Aorta (tissue), 5 donors: Measurements from ENCODE around the gene ZBTB7C. TPM values are rescaled to one million over a fixed set of nuclear protein-coding genes. Genes with fewer than 3 reads are reported as not detected.
A peak's percentile ranks its signal among the peaks of the same experiment; 100 is the strongest.

Experiments
- ATAC-seq: fragments of 200-7000 bp; cut with Tn5 transposase; one replicate; pipeline ENCODE4 v1.9.1; 2022; ENCODE audit warnings: moderate library complexity; ENCODE audit not compliant: low FRiP score
- DNase-seq, 2 donors: peaks; one replicate each; pipeline ENCODE4 v3.0.0-alpha.2; 2020
- H3K27ac ChIP-seq, 2 donors: one replicate each; pipeline ENCODE4 v1.5.1; 2013; ENCODE audit warnings: low read length in 2 of 2, mild to moderate bottlenecking in 2 of 2, moderate library complexity in 2 of 2, control low read depth in 1 of 2, inconsistent platforms in 1 of 2, low read depth in 1 of 2
- H3K27me3 ChIP-seq, 2 donors: one replicate each; pipeline ENCODE4 v1.6.1; 2013; ENCODE audit warnings: control low read depth in 1 of 2, low read length in 1 of 2, mild to moderate bottlenecking in 1 of 2, moderate library complexity in 1 of 2; ENCODE audit not compliant: insufficient read depth in 2 of 2, control insufficient read depth in 1 of 2
- H3K36me3 ChIP-seq, 2 donors: one replicate each; pipeline ENCODE4 v1.6.1; 2013; ENCODE audit warnings: control low read depth in 1 of 2, low read length in 1 of 2, mild to moderate bottlenecking in 1 of 2; ENCODE audit not compliant: insufficient read depth in 2 of 2, control insufficient read depth in 1 of 2
- H3K4me1 ChIP-seq, 2 donors: one replicate each; pipeline ENCODE4 v1.6.1; 2013; ENCODE audit warnings: low read length in 2 of 2, control low read depth in 1 of 2, mild to moderate bottlenecking in 1 of 2, moderate library complexity in 1 of 2; ENCODE audit not compliant: insufficient read depth in 2 of 2, control insufficient read depth in 1 of 2
- H3K4me3 ChIP-seq, 2 donors: one replicate each; pipeline ENCODE4 v1.5.1; 2013; ENCODE audit warnings: low read length in 2 of 2, control low read depth in 1 of 2, mild to moderate bottlenecking in 1 of 2
- H3K9me3 ChIP-seq: one replicate; pipeline ENCODE4 v1.6.1; 2013; ENCODE audit warnings: mild to moderate bottlenecking, low read length; ENCODE audit not compliant: control insufficient read depth
- WGBS, 2 donors: extraction: QIAGEN DNeasy Blood & Tissue Kit; methylation state at CpG; one replicate each; pipeline ENCODE4 v1.1.7; 2013; 5-methylcytosine and 5-hydroxymethylcytosine counted together
- intact Hi-C, 2 donors: fragments of 100-400 bp; cut with DNase I; formaldehyde crosslinking; loops; one replicate each; pipeline versions ENCODE4 v1.14.2 to v1.15.0; 2022
- polyA plus RNA-seq, 2 donors: library from polyadenylated mRNA; stranded (reverse); fragments of 200-250 nt; gene quantifications; one replicate each; pipeline ENCODE4 v1.2.3, GENCODE V29; 2013
- total RNA-seq, 2 donors: library from RNA; stranded (reverse); fragmentation: NEBNext Ultra II Directional; extraction: Animal tissue kit (Norgen Biotek cat#: 25700); gene quantifications; one replicate each; pipeline ENCODE4 v1.2.1, GENCODE V29; 2021
- donor health status: healthy with polysubstance abuse.
- donor health status: Bipolar disorder and iron deficiency.
- donor health status: DM: no; HTN: no; CAD: no.
- donor health status: DM: no; HTN: no; CAD: no.
- donor health status: DM: yes; HTN: yes; CAD: no.

ZBTB7C gene
- total and polyA plus RNA-seq, 4 donors, result 0.69 to 22.4 (median 10.0) TPM

DNA sequence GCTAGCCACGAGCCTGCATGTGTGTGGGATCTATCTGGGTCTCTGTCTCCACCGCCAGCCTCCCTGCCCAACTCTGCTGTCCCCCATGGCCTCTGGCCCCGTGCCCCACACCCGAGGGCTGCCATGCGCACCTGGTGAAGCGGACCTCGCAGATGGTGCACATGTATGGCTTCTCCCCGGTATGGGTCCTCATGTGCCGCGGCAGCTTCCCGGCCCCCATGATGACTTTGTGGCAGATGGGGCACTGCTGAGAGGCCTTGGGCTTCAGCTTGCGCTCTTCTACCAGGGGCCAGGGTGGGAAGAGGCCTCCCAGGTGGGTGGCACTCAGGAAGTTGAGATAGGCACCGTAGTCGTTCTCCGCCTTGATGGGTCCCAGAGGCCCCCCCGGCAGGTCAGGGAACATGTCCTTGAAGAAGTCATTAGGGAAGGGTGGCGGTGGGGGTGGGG is 369.4 kb downstream of the ZBTB7C start:
- H3K4me1 ChIP-seq, result no peaks in the 10 kb centered on the region
- ATAC-seq, result no peak
- no peaks in the 10 kb centered on the region for H3K9me3 ChIP-seq
- 93 to 96% methylated on average over 17 of the region's 17 CpGs for WGBS, 2 donors
- peaks cover 0 to 2% of the 10 kb centered on the region in 2 donors for H3K36me3 ChIP-seq
- no peaks in the 10 kb centered on the region for H3K27me3 ChIP-seq
- intact Hi-C loops, result loop anchor here (10.0 kb wide), 3 partner anchors 295 to 625 kb away; no protein-coding TSS in a partner anchor
- H3K27ac ChIP-seq, result no peak overlapping the region
- peak in 1 of 2 donors; percentile 64 for DNase-seq
- H3K4me3 ChIP-seq, result no peak overlapping the region

DNA sequence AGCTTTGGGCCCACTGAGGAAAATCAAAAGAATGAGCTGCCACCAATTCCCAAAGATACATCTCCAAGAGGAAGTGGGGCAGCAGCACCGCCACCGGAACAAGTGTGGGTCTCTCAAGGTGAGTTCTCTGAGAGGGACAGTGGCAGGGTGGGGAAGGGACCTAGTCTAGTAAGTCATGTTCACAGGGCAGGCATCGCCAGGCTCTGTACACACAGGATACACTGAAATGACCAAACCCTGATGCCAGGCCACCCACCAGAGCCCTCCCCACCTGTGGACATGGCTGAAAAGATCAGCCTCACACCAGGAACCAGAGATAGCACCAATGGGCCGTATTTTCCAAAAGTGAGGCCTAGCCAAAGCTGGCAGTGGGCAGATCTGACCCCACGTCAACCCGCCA is 370.5 kb downstream of the ZBTB7C start:
- Histone ChIP-seq H3K27me3 (no peaks in the 10 kb centered on the region), H3K9me3 (no peaks in the 10 kb centered on the region), H3K36me3 (peaks cover 0 to 2% of the 10 kb centered on the region in 2 donors), H3K4me1 (no peaks in the 10 kb centered on the region), H3K4me3 (no peak overlapping the region), H3K27ac (no peak overlapping the region)
- intact Hi-C loops, result loop anchor here (10.0 kb wide), 3 partner anchors 296 to 626 kb away; no protein-coding TSS in a partner anchor
- DNase-seq, result peak in 1 of 2 donors; percentile 57
- no peak for ATAC-seq
- WGBS, 2 donors, result 90 to 98% methylated on average over 6 of the region's 6 CpGs

DNA sequence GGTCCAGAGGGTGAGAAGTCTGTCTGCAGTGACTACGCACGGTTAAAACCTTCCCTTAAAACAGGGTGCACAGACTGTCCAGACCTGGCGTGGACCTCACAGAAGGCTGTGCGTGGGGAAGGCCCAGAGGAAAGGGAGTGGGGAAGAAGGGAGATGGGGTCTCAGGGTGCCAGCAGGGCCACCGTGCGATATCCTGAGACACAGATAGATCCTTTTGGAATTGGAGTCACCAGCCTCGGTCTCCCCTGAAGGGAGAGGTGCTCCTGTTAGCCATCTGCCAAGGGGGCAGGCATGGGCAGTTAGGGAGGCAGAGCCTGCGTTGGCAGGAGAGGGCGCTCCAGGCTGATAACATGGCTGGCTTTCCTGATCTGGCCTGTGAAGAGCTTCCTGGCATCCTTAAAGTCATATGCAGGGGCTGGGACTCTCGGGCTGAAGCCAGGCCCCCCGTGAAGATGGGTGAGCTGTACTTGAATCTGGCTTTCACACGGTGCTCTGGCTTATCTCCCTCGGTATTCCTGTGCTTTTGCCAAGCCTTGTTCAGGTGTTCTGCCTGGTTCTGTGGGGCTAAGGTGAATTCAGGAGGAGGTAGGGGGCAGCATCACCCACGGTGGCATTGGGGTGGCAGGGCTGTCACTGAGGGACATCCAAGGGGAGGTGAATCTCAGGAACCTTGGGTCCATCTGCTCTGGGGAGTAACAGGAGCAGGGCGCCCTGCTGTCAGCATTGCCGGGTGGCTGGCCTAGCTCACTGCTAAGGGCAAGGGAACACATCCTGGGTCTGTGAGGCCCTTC is 371.5 kb downstream of the ZBTB7C start:
- H3K27me3 ChIP-seq, result no peaks in the 10 kb centered on the region
- ATAC-seq, result no peak
- peaks cover 0 to 2% of the 10 kb centered on the region in 2 donors for H3K36me3 ChIP-seq
- no peaks in the 10 kb centered on the region for H3K4me1 ChIP-seq
- H3K4me3 ChIP-seq, result no peak overlapping the region
- intact Hi-C loops, result loop anchor here (10.0 kb wide), 3 partner anchors 297 to 627 kb away; no protein-coding TSS in a partner anchor
- 75 to 83% methylated on average over 16 of the region's 16 CpGs for WGBS, 2 donors
- DNase-seq, result peak in 1 of 2 donors; percentile 64
- no peaks in the 10 kb centered on the region for H3K9me3 ChIP-seq
- H3K27ac ChIP-seq, result no peak overlapping the region

DNA sequence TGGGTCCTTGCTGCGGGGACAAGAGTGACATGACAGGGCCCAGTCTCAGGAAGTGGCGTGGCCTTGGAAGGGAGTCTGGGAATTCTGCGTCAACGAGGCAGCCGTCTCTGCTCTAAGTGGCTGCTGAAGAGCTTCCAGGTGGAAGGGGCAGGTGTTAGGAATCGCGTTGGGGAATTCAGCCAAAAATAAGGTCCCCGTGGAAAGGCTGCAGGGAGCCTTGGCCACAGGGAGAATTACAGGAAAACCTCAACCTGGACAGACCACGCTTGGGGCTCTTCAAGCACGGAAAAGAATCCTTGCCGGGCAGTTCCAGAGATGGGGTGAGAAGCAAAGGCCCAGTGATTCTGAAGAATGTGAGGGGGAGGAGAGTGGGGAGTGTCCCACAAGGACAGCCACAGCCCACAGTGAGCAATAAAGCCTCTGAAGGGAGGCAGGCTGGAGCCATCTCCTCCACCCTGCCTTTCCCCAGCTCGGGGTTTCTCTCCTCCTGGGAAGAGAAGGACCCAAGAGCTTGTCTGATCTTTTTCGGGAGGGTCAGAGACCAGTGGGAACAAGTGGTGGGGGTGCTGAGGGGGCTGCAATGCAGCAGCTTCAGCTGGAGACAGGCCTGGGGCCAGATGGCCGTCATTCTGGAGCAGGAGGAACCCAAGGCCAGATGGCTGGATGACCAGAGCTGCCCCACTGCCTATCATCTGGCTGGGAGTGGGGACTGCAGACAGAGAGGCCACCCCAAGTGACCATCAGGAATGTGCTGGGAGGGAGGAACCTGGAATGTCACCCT is 372.4 kb downstream of the ZBTB7C start:
- H3K9me3 ChIP-seq, result no peaks in the 10 kb centered on the region
- no peaks in the 10 kb centered on the region for H3K4me1 ChIP-seq
- ATAC-seq, result no peak
- 93% methylated on average over 14 of the region's 14 CpGs for WGBS, 2 donors
- peak in 1 of 2 donors; percentile 63 for DNase-seq
- H3K27me3 ChIP-seq, result no peaks in the 10 kb centered on the region
- no peak overlapping the region for H3K4me3 ChIP-seq
- peaks cover 0 to 2% of the 10 kb centered on the region in 2 donors for H3K36me3 ChIP-seq
- intact Hi-C loops, result loop anchor here (10.0 kb wide), 3 partner anchors 298 to 628 kb away; no protein-coding TSS in a partner anchor
- H3K27ac ChIP-seq, result no peak overlapping the region

DNA sequence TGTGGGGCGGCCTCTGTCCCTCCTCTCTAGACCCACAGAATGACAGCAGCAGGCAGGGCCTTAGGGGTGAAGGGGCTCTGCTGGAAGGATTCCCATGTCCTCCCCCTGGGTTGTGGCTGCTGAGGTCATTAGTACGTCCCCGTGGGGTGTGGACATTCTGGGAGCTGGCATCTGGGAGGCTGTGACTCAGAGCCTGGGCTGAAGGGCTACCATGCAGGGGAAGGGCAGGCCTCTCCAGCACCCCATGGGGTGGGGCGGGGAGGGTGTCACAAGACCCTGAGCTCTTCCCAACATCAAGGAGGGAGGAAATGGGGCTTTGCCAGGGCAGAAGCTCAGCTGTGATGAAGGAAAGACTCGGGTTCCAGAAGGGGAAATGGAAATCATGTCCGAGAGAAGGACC is 373.0 kb downstream of the ZBTB7C start:
- 79 to 90% methylated on average over 5 to 6 of the region's 6 CpGs for WGBS, 2 donors
- DNase-seq (peak in 1 of 2 donors; percentile 76), ATAC-seq (no peak)
- Histone ChIP-seq H3K4me1 (no peaks in the 10 kb centered on the region), H3K27ac (no peak overlapping the region), H3K4me3 (no peak overlapping the region), H3K9me3 (no peaks in the 10 kb centered on the region), H3K27me3 (no peaks in the 10 kb centered on the region), H3K36me3 (peaks cover 0 to 2% of the 10 kb centered on the region in 2 donors)
- intact Hi-C loops, result loop anchor here (10.0 kb wide), 3 partner anchors 299 to 629 kb away; no protein-coding TSS in a partner anchor

DNA sequence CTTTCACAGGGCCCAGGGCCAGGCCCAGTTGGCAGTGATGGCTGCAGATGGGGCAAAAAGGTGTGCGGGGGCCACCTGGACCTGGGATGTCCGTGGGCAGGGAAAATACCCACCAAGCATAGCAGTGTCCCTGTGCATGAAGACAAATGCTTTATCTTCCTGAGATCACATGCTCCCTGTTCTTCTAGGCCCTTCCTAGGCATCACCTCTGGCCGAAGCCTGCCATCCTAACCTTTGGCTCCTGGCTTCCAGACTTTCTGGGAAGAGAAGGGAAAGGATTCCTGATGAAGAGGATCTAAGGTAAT is 373.7 kb downstream of the ZBTB7C start:
- Histone ChIP-seq H3K27me3 (no peaks in the 10 kb centered on the region), H3K4me3 (no peak overlapping the region), H3K4me1 (no peaks in the 10 kb centered on the region), H3K9me3 (no peaks in the 10 kb centered on the region), H3K36me3 (peaks cover 0 to under 1% of the 10 kb centered on the region in 2 donors), H3K27ac (no peak overlapping the region)
- 95 to 98% methylated on average over 3 of the region's 3 CpGs for WGBS, 2 donors
- intact Hi-C loops, result loop anchor here (10.0 kb wide), 3 partner anchors 299 to 629 kb away; no protein-coding TSS in a partner anchor
- DNase-seq (peak in 1 of 2 donors; percentile 46), ATAC-seq (no peak)

DNA sequence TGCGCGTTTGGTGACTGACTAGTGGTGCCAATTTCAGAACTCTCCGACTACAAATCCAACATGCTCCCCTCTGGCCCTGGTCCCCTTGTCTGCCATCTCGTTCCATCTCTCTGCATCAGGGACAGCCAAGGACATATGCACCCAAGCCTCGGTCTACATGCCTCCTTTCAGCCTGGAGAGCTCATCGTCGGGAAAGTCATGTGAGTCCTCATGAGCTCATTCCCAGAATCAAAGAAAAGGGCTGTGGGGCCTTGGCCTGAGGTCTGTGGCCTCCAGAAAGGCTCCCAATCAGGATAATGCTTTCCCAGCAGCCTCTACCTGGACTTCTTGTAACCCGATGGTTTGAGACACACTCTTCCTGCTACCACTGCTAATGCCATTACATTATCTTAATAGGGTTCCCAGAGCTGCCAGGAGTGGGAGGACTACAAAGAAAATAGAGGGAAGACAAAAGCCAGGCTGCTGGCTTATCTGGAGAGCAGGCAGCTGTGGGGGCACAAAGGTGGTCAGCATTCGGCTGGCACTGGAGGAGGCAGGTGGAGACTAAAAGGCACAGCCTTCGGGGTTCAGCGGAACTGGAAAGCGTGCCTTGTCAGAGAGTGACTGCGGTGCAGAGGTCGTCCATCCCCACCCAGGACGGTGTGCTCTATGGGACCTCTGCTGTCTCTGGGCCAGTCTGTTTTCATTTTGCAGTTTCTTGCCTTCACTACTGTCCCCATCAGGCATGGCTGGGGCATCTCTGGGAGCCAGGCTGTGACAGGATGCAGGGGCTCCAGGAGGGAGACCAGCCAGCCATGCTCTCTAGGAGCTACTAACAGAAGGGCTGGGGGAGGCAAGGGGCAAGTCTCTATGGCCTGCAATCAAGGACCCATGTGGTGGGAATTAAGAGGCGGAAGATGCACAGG is 374.3 kb downstream of the ZBTB7C start:
- DNase-seq, result peak in 1 of 2 donors; percentile 55
- no peaks in the 10 kb centered on the region for H3K4me1 ChIP-seq

More for the DNA sequence above, 374.3 kb downstream of the ZBTB7C start:
- no peak overlapping the region for H3K27ac ChIP-seq
- no peak overlapping the region for H3K4me3 ChIP-seq
- WGBS, 2 donors, result 85 to 88% methylated on average over 16 of the region's 16 CpGs
- H3K27me3 ChIP-seq, result no peaks in the 10 kb centered on the region
- H3K9me3 ChIP-seq, result no peaks in the 10 kb centered on the region
- intact Hi-C loops, result loop anchor here (5.0 to 10.0 kb wide), 7 partner anchors 127 to 630 kb away; no protein-coding TSS in a partner anchor
- H3K36me3 ChIP-seq, result no peaks in the 10 kb centered on the region
- ATAC-seq, result no peak
